HG03565 (cell line): ENCODE results near the gene CIPC.

Experiments used
- ATAC-seq: cut with Tn5 transposase; IDR thresholded peaks from one replicate; pipeline ENCODE4 v1.9.1; 2021; ENCODE audit warnings: mild to moderate bottlenecking, moderate library complexity; ENCODE audit not compliant: unreplicated experiment

Gene CIPC

DNA sequence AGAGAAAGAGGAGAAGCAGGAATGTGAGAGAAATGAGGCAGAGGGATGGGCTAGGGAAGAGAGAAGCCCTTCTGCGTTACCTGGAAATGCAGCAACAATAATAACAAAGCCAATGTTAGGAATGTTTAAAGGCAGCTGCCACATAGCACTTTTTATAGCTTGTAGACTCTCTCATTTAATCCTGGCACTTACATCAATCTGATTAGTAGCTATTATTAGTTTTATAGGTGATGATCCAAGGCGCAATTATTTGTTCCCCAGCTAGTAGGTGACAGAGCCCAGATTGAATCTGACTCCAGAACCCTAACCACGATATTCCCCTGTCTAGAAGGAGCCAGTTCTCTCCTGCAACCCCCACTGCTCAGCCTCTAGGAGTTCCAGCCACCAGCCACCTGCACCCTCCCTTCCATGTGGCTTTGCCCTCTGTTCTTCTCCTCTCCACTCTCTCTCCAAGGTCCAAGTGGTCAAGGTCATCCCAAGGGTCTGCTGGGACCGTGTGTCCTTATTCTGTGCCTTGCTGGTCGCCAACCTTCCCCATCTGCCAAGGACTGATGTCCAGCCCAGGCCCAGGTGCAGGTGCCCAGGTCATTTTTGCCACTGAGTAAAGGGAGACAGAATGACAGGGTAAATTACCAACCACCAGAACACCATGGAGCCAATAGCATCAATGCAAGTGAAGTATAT lies 29.4 kb upstream of the CIPC start:
- no peak for ATAC-seq

DNA sequence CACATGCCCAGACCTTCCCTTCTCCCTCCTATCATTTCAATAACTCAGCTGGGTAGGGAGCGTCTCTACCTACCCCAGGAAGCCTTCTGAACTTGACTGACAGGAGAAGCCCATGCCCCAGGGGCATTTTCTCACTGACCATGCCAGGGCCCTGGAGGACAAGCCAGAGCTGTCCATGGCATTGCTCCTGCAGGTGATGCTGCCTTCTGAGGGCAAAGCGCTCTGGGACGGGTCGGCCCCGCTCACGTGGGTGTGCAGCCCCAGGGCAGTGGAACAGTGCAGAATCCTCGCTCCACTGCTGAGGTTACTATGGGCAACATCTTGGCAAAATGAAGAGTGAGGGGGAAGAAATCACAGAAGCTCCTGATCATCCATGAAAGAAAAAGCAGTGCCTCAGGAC lies 28.5 kb upstream of the CIPC start:
- ATAC-seq: no peak

DNA sequence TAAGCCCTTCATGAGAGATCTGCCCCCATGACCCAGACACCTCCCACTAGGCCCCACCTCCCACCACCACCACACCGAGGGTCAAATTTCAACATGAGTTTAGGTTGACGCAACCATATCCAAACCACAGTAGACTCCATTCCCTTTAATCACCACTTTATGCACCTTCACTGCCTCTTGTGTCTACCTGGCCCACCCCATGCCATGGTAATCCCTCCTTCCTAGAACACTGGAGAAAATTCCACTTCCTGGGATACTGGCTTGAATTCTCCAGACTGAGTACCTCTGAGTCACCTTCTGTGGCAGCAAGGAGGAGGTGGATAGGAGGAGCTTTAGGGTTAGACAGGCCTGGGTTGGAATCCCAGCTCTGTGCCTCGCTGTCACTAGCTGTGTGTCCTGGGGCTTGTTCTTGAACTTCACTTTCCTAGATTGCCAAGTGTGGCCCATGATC lies 26.1 kb upstream of the CIPC start:
- no peak for ATAC-seq

DNA sequence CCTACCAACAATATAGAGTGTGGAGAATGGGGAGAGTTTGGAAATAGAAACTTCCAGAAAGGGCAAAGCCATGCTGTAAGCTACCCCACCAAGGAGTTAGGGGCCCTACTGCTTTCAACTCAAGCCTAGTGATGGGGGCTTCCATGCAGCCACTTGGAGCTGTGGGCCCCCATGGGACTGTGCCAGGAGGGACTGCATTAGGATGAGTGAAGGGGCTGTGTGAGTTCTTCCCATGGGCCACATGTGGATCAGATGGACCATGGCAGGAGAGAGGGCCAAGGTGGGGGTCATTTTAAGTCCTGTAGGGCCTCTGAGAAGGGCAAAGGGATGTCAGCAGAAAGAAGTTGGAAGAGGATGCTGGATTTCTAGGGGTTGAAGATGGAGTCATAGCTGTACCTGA lies 23.1 kb upstream of the CIPC start:
- ATAC-seq: no peak

DNA sequence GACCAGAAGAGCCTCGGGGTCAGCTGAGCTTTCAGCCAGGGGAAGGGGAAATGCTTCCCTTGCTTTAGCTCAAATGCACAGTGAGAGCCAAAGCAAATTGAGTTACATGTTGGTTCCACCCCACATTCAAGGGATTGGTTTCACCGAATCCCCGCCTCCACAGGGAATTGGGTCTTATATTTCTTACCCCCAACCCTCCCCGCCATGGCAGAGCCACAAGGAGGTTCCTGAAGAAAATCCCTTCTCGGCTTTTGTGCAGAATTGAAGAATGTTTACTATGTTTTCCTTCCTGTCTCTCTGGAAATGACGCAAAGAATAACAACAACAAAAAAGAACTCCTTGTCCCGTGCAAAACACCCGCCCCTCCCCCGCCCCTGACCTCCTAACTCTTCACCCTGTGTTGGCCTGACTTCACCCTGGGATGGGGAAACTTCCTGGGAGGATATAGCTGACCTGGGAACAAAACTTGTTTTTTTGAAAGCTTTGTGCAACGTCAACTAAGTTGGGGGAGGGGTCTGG lies 21.9 kb upstream of the CIPC start:
- no peak for ATAC-seq

DNA sequence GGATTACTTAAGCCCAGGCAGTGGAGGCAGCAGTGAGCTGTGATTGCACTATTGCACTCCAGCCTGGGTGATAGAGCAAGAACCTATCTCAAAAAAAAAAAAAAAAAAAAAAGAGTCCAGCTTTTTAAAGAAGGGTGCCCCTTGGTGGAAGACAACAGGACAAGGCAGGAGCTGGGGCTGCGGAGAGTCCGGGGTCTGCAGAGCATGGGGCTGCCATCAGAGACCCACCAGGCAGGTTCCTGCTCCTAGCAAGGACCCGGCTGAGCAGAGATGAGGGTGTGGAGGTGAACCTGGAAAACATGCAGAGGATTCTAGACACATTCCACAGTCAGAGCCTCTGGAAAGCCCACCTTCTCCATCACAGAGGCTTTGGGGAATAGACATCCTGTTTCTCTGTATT lies 21.0 kb upstream of the CIPC start:
- no peak for ATAC-seq

DNA sequence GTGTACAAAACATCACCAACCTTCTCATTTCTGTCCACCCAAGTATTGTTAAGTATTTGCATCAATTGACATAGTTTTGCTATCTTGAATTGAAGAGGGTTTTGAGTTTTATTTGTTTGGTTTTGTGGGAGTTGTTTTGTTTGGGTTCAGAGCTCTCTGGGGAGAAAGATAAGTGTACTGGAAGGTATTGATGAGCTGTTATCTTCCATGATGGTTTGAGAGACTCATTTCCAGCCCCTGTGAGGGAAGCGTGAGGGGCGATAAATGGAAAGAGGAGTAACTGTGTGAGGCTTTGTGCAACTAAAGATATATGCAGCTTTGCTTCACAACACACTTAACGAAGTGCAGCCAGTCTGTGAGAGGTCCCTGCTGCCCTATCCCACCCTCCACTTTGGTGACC lies 15.7 kb upstream of the CIPC start:
- ATAC-seq: no peak

DNA sequence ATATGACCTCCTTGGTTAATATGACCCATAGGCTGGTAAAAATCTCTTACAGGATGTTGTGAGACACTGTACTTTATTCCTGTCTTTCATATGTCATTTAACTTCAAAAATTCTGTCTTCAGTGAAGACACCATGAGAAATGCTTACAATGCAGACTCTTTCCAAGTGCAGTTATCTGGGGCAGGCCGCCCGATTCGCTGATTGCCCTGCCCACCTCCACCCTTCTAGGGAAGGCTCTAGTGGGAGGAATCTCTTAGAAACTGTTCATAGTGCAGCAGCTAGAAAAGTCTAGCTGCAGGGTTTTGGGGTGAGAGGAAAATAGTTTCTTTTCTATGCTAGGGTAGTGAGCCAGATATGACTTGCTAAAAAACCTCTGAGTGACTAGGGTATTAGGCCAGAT lies 15.0 kb upstream of the CIPC start:
- ATAC-seq: no peak

DNA sequence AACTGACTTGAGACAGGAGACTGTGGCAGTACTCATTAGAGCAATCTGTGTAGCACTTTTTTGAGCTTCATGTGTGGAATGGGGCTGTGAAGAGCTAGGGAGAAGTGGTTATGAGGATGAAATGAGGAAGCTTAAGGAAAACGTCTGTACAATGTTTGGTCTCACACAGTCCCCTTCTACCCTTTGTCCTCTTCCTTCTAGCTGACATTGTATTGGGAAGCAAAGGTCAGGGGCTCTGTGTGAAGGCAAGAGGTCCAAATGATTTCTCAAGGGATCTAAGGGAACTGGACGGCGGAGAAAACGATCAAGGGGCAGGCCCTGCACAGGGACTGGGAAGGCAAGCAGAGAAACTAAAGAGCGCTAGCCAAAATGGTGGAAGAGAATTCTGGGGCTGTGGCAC lies 13.1 kb upstream of the CIPC start:
- no peak for ATAC-seq

DNA sequence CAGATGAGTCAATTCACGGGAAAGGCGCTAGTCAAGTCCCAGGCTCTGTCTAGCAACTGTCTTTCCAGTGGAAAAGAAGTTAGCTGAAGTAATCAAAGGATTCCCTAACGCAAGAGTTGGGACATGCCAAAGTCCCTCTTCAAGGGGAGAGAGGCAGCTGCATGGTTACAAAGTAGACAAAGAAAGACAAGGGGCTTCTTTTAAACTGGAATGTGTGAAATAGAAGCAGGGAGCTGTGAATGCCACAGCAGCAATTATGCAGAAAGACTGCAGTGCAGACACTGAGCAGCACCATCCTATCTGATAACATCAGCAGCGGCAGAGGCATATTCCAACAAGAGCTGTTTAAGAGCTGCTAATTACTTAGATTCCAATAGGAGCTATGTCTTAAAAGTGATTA lies 12.5 kb upstream of the CIPC start:
- ATAC-seq: no peak

DNA sequence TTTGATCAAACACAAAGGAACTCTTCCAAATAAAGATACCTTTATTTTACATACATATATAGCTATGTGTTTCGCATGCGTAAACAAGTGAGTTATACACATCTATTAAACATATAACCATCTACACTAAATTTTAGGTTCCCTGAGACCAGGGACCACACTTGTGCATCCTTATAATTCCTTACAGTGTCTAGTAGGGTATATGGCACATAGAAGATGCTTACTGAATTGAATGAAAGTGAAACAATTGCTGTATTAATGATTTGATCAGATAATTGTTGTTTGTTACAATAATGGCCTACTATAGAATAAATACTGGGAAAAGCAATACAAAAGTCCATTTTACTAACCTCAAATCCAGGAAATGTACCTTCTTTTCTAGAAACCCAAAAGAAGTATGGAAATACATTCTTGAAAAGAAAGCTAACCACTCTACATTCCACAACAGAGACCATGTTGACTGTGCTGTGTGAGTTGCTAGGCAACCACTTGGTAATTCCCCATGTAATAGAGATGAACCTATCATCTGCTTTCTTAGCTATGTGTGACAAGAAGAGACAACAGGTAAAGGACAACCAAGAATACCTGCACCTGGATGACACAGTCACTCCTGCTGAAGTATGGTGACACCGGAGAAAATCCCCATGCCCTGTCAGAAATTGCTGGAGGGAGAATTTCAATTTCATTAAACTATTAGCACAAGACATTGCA lies 11.9 kb upstream of the CIPC start:
- peak; percentile 45 for ATAC-seq

DNA sequence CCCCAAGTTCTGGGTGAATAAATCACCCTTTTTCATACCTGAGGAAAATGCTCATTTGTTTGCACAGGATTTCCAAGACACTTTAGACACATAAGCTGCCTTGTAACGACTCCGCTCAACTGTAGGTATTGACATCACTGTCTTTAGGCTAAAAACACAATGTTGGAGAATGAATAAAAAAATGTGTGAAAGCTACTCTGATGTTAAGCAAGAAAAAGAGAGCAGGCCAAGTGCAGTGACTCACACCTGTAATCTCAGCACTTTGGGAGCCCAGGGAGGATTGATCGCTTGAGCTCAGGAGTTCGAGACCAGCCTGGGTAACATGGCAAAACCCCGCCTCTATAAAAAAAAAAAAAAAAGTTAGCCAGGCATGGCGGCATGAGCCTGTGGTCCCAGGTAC lies 11.1 kb upstream of the CIPC start:
- ATAC-seq: no peak

DNA sequence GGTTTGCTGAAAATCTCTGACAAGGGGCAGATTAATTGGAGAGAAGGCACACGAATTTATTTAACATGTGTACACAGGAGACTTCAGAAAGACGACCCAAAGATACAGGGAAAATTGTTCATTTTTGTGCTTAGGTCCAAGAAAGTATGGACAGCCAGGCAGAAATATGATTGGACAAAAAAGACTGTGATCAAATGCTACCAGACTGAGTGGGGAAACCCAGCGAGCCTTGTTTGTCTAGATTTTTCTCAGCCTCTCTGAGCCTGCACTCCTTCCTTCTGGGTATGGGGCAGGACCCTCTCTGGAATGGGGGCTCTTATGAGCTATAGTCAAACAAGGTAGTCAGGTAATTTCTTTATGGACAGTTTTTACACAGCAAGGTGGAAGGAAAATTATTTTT lies 10.4 kb upstream of the CIPC start:
- ATAC-seq: no peak

DNA sequence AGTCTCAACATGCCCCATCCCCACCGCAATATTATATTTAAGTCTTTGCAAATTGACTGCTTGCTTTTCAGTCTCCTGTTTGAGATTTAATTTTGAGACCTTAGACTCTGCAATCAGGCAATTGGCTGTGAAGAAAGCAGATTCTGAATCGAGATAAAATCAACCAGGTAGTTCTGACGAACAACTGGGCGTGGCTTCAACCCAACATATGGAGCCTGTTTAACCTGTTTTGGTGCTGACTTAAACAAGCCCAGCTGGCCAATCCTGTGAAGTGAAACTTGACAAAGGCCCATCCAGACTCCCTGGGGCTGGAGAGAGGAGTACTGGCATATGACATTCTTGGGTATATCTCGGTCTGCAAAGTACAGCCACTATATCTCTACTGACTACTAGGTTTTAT lies 9.8 kb upstream of the CIPC start:
- ATAC-seq: no peak

DNA sequence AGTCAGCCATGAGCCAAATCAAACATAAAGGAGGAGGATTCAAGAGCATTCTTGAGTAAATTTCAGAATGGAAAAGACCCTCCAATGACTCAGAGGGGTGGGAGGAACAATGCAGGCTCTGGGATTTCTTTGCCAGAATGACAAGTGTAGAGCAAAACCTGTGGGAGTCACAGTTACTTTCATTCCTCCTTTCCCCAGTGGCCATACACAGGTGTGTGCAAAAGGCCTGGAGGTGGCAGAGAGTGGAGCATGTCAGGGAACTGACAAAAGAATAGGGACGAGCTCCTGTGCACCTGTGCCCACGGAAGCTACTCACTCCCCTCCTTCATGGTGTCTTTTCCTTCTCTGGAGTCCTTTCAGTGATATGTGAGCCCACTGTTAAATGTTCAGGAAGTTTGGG lies 9.4 kb upstream of the CIPC start:
- ATAC-seq: no peak

DNA sequence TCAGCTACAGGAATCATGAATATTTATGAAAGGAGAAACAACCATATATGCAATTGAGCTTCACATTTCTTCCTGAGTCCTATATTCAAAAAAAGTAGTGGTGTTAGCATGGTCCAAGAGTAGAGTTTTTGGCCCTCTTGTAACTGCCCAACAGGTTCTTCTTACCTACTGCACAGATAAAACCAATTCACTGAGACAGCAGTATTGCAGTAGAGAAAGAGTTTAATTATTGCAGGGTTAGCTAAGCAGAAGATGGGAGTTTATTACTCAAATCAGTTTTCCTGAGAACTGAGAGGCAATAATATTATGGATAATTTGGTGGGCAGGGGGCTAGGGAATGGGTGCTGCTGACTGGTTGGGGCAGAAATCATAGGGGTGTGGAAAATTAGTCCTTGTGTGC lies 6.5 kb upstream of the CIPC start:
- no peak for ATAC-seq

DNA sequence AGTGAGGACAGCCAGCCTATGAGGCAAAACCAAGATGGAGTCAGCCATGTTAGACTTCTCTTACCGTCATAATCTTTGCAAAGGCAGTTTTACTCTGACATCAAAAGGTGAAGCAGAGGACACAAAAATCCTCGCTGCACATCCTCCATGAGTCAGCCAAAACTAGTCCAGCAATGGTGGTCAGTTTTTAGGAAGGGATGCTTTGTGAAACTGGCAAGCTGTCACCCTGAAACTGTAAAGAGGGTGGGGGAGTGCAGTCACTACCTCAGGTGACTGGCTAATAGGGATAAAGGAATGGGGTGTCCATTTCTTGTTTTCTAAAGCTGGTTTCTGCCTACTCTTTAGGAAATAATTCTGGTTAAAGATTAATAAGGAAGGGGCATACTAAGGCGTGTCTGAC lies 5.4 kb upstream of the CIPC start:
- ATAC-seq: no peak

DNA sequence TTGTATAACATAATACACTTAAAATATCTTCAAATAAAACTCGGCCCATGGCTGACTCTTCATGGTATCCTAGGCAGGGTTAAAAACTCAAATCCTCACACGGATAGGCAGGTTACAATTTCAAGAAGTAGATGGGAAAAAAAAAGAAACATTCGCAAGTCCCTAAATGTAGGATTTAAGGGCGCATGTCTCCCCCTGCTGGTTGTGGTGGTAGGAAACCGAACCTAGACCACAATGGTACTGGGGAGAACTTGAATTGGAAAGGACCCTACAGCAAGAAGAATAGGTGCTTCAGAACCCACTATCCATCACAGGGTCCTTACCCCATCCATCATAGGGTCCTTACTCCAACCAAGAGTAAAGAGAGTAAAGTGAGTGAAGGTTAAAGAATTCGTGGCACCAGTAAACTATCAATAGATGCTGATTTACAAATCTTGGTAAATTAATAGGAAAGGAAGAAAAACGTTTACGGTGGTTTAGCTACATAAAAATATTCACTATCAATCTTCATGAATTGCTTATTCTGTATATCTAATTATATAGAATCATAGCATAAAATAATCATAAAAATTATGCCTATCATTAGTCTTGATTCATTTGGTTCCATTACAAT lies 3.3 kb upstream of the CIPC start:
- no peak for ATAC-seq

DNA sequence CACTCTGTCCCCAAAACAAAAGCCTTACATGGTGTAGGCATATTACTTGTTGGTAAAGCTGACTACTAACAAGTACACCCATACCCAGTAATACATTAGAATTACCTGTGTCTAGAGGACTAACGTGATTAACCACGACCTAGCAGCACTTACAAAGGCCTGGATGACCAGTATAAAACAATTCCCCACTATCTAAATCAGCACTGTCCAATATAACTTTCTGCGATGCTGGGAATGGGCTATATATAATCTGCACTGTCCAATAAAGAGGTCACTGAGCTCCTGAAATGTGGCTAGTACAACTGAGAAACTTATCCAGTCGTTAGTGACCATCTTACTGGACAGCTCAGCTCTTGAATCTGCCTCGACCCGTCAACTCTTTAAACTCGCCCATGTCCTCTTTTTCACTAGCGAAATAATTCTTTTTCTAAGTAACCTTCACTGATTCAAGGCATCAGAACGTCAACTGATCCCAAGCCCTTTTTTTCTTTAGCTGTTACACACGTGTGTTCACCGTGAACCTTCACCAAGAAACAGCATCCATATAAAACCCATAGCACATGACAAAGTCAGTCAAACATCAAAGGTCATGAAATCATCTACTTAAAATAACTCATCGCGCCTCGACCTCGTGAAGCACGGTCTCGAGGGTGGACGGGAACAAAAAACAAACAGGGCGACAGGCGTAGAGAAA lies 905 bp upstream of the CIPC start:
- peak; percentile 7 for ATAC-seq

DNA sequence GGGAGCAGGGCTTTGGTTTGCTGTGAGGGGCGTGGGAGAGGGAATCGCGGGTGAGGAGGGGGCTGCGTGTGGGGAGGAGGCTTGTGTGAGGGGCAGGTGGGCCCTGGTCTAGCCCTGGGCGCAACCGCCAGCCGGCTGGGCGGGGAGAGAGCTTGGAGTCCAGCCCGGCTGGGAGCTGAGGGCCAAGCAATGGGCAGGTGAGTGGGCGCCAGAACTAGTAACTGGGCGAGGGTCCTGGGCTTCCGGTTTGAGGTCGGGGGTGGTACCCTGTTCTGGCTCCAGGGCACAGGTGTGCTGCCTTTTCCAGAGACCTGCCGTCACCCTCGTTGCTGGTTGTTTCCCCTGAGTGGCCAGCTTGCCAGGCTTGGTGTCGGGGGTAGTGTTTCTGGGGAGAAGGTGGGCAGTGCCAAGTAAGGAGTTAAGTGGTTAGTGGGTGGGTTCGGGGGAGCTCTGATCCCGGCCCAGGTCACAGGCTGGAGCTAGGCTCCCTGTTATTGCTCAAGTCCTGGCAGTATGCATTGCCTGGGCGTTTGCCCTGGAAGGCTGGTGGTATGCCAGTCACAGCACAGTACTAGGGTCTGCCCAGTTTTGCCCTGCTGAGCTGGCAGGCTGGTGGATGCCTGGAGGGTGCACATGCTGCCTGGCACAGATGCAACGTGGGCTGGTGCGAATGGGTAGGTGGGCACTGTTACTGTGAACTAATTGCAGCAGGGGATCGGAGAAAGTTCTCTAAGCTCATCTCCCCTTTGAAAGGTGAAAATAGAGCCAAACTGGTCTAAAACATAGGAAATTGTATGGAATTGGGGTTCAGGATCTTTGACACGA lies 683 bp downstream of the CIPC start:
- ATAC-seq: no peak
